Heart right ventricle (tissue), 16 donors: ENCODE results near the gene KANSL3. TPM values are rescaled to one million over a fixed set of nuclear protein-coding genes. Genes with fewer than 3 reads are reported as not detected.
A peak's percentile ranks its signal among the peaks of the same experiment; 100 is the strongest.

Experiments
- ATAC-seq, 8 donors: fragments of 200-7000 bp; cut with Tn5 transposase; one replicate each; pipeline ENCODE4 v1.9.1; 2020; ENCODE audit warnings: mild to moderate bottlenecking in 8 of 8, moderate library complexity in 8 of 8, moderate number of reproducible peaks in 1 of 8
- DNase-seq, 2 donors: peaks; one replicate each; pipeline ENCODE4 v3.0.0-alpha.2; 2020
- H3K27ac ChIP-seq, 10 donors: fragments of 200-600 bp; sonication (generic) in 2 of 10; one replicate each; pipeline versions ENCODE4 v1.5.0 to v1.8.0; 2020 to 2022; ENCODE audit warnings: mild to moderate bottlenecking in 3 of 10
- H3K27me3 ChIP-seq, 7 donors: fragments of 200-600 bp; one replicate each; pipeline ENCODE4 v1.8.0; 2021 to 2022; ENCODE audit warnings: mild to moderate bottlenecking in 2 of 7
- H3K36me3 ChIP-seq, 9 donors: fragments of 200-600 bp; sonication (generic) in 1 of 9; one replicate each; pipeline versions ENCODE4 v1.5.0 to v1.8.0; 2020 to 2022; ENCODE audit warnings: mild to moderate bottlenecking in 2 of 9
- H3K4me1 ChIP-seq, 9 donors: fragments of 200-600 bp; sonication (generic) in 1 of 9; one replicate each; pipeline versions ENCODE4 v1.5.0 to v1.8.0; 2020 to 2022; ENCODE audit warnings: mild to moderate bottlenecking in 4 of 9
- H3K4me3 ChIP-seq, 10 donors: fragments of 200-600 bp; sonication (generic) in 2 of 10; one replicate each; pipeline versions ENCODE4 v1.5.0 to v1.8.0; 2020 to 2022; ENCODE audit warnings: mild to moderate bottlenecking in 7 of 10, moderate library complexity in 2 of 10
- H3K9me3 ChIP-seq, 11 donors: fragments of 200-600 bp in 10 of 11; sonication (generic) in 2 of 11; one replicate each; pipeline versions ENCODE4 v1.5.0 to v1.8.0; 2013 to 2022; ENCODE audit warnings: mild to moderate bottlenecking in 2 of 11, control low read depth in 1 of 11, moderate library complexity in 1 of 11
- WGBS, 2 donors: extraction: QIAGEN DNeasy Blood & Tissue Kit; methylation state at CpG; one replicate each; pipeline ENCODE4 v1.1.7; 2013; ENCODE audit warnings: inconsistent platforms in 1 of 2; 5-methylcytosine and 5-hydroxymethylcytosine counted together
- intact Hi-C, 10 donors: fragments of 100-400 bp; cut with DNase I; formaldehyde crosslinking; loops; one replicate each; pipeline versions ENCODE4 v1.11.1 to v1.14.2; 2022
- long read RNA-seq, 3 donors: library from polyadenylated mRNA; unstranded; transcript quantifications; one replicate each; pipeline ENCODE4 v2.0.0, GENCODE V29; 2020 to 2021
- polyA plus RNA-seq, 2 donors: library from polyadenylated mRNA; stranded (reverse); fragments of 200-250 nt; gene quantifications; one replicate each; pipeline ENCODE4 v1.2.3, GENCODE V29; 2013
- total RNA-seq, 10 donors: library from RNA; stranded (reverse); fragmentation: NEBNext Ultra II Directional in 3 of 10; extraction: Animal tissue kit (Norgen Biotek cat#: 25700) in 3 of 10; gene quantifications; one replicate each; pipeline versions ENCODE4 v1.2.1 to v1.2.4, GENCODE V29; 2021 to 2023
- TF ChIP-seq, protein P1 (sequence below), 9 donors: fragments of 200-600 bp; sonication (generic) in 2 of 9; IDR thresholded peaks; one replicate each; pipeline versions ENCODE4 v1.5.0 to v1.8.0; 2021 to 2022; ENCODE audit warnings: antibody characterized with exemption in 9 of 9, mild to moderate bottlenecking in 5 of 9, moderate library complexity in 1 of 9
- donor health status: Arrhythmogenic right ventricular cardiomyopathy.
- donor health status: ischemic (EF 13 %, LVEDD 7.1; RV severe dilation, severe dysfunction).
- donor health status: healthy with polysubstance abuse.
- donor health status: DM: no; HTN: yes; CAD: no.
- donor health status: DM: no; HTN: no; CAD: no.
- donor health status: ischemic (EF 25% LVEDD 6.9; RV normal size, moderate dysfunction).
- donor health status: ischemic (EF 25% LVEDD 5.7; RV mildly dilated, moderate dysfunction).
- donor health status: healthy.
- donor health status: DM: yes; HTN: yes; CAD: no.
- donor health status: Ischemic cardiomyopathy.
- donor health status: ischemic (EF 35%, LVEDD 5.7; RV mildly dilated, moderate dysfunction).
- donor health status: nonischemic (EF 11% LVEDD 7.7; RV severe dilation, severe dysfunction).
- donor health status: DM: yes; HTN: yes; CAD: no.
- donor health status: PGD.
- donor health status: ischemic (EF 29% LVEDD 5.4; RV normal size, mild dysfunction).
- donor health status: nonischemic (EF 23%, LVEDD 6.1; RV moderate dilation, normal function).

Gene KANSL3
- total RNA-seq: 10 to 100 TPM; 25.4 to 38.1 (median 31.7) TPM
- polyA plus RNA-seq: 10 to 100 TPM; 12.5 to 21.8 TPM
- long read RNA-seq, donor 1, partial matches to known transcripts: 7 of 15 reads
- long read RNA-seq, donor 1, other reads (novel, unspliced or antisense): 8 of 15 reads
- long read RNA-seq, donor 2, full-length matches to known transcripts: 1 of 14 reads
- long read RNA-seq, donor 2, partial matches to known transcripts: 7 of 14 reads
- long read RNA-seq, donor 2, other reads (novel, unspliced or antisense): 6 of 14 reads
- long read RNA-seq, donor 3, full-length matches to known transcripts: 2 of 38 reads
- long read RNA-seq, donor 3, partial matches to known transcripts: 17 of 38 reads
- long read RNA-seq, donor 3, other reads (novel, unspliced or antisense): 19 of 38 reads

DNA sequence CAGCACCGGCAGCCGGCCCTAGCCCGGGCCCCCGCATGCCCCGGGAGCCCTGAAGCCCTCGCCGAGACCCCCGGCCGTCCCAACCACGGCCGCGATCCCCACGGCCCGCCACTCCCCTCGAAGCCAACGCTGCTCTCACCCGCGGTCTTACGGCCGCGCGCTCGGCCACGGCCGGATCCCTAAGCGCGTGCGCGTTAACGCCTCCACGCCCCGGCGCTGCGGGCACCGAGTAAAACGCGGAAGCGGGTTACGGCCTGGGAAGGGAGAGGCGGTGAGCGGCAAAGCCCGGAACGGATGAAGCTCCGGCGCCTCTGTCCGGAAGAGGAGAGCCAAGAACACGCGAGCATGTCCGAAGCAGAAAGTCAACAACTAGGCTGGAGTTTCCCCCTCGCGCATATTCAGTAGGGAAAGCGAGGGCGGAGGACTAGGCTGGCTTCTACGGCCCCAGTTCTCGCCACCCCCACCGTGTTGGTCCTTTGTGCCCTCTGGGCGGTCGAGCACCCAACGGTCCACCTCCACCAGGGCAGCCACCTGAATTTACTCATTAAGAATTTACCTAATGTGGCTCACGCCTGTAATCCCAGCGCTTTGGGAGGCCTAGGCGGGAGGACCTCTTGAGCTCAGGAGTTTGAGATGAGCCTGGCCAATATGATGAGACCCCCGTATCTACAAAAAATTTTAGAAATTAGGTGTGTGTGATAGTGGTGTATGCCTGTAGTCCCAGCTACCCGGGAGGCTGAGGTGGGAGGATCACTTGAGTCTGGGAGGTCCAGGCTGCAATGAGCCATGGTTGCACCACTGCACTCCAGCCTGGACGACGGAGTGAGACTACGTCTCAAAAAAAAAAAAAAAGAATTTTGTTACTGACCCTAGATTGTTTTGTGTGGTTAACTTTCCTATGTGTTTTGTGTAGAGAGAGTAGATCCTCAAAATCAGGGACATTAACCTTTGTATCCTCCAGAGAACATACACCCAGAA is at the start of gene KANSL3:
Gene KANSL3, minus strand, starts transcription at position 169 of the 978 bp plus-strand sequence. CDS start 1,177 bp downstream, outside the sequence.
- 8 to 9% methylated on average over 53 to 67 of the region's 67 CpGs for WGBS, 2 donors
- peaks cover 0 to 52% (median 36%) of the 10 kb centered on the region in 9 donors for H3K4me1 ChIP-seq
- H3K9me3 ChIP-seq: no peaks in the 10 kb centered on the region
- intact Hi-C loops: loop anchor here in 5 of 10 donors (1.0 to 10.0 kb wide), 10 partner anchors 99 to 326 kb away; partner anchors contain the start of genes CNNM4 (in 5 of the 5), ARID5A (in 2 of the 5), LMAN2L (in 2 of the 5) and ANKRD39 (in 1 of the 5)
- peak; percentile 89 to 91 for DNase-seq
- peak; percentile 84 to 92 (median 90) for ATAC-seq
- H3K27ac ChIP-seq: peak within 1 kb of the TSS; percentile 88 to 98 (median 94)
- H3K27me3 ChIP-seq: no peaks in the 10 kb centered on the region
- H3K36me3 ChIP-seq: peaks cover 0 to 28% (median 11%) of the 10 kb centered on the region in 9 donors
- H3K4me3 ChIP-seq: peak within 1 kb of the TSS; percentile 60 to 90 (median 74)
- TF ChIP-seq, protein P1, sequence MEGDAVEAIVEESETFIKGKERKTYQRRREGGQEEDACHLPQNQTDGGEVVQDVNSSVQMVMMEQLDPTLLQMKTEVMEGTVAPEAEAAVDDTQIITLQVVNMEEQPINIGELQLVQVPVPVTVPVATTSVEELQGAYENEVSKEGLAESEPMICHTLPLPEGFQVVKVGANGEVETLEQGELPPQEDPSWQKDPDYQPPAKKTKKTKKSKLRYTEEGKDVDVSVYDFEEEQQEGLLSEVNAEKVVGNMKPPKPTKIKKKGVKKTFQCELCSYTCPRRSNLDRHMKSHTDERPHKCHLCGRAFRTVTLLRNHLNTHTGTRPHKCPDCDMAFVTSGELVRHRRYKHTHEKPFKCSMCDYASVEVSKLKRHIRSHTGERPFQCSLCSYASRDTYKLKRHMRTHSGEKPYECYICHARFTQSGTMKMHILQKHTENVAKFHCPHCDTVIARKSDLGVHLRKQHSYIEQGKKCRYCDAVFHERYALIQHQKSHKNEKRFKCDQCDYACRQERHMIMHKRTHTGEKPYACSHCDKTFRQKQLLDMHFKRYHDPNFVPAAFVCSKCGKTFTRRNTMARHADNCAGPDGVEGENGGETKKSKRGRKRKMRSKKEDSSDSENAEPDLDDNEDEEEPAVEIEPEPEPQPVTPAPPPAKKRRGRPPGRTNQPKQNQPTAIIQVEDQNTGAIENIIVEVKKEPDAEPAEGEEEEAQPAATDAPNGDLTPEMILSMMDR (IDR thresholded peaks at IDR 0.05): no peak

DNA sequence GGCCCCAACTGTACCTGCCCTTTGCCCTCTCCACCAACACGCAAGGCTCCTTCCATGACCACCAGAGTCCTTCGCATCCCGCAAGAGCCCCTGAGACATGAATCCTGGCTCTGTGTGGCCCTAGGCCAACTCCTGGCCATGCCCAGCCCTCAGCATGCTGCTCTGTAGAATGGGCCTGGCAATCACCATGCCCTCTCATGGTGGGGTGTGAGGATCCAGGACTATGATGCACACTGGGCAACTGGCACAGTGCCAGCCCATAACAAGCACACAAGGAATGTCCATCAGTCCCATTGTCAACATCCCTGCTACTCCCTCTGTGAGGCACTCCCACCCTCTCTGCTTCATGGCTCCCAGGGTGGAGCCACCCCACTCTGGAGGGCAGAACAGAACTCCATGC is 49.2 kb upstream of the KANSL3 start:
- 97 to 100% methylated on average over 3 of the region's 3 CpGs for WGBS, 2 donors
- TF ChIP-seq, protein P1 (IDR thresholded peaks at IDR 0.05): no peak

DNA sequence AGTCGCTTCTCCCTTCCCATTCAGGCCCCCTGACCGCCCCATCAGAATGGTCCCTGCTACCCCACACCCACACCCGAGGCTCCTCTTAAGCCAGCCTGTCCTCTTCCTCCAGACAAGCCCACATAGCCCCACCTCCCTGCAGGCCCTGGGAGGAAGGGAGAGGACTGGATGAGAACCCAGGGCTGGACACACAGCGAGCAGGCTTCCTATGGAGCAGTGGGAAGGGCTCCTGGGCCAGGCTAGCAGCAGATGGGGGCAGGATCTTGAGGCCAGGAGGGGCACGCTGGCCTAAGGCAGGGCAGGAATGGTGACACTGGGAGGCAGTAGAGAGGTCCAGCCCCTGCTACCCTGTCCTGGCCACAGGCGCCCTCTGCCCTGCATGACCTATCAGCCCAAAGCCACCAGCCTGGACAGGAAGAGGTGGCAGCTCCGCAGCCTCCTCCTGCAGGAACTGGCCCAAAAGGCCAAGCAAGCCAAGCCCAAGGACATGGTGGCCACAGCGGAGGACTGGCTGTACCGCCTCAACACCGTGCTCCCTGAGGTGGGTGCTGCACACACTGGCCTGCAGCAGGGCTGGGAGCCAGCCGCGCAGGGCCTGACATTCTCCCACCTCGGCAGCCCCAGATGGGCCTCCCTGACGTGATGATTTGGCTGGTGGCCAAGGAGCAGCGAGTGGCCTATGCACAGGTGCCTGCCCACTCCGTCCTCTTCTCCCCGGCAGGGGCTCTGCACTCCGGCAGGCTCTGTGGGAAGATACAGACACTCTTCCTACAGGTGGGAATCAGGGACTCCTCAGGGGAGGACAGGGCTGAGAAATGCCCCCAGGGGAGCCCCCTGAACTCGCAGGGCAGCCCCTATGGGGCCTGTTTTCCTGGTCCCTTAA is 47.7 kb upstream of the KANSL3 start:
- no peaks in the 10 kb centered on the region for H3K9me3 ChIP-seq
- peaks cover 0 to 7% (median 0%) of the 10 kb centered on the region in 7 donors for H3K27me3 ChIP-seq
- 38 to 40% methylated on average over 19 of the region's 19 CpGs for WGBS, 2 donors
- H3K4me3 ChIP-seq: peak overlapping the region in 1 of 10 donors; percentile 20
- DNase-seq (peak in 1 of 2 donors; percentile 35), ATAC-seq (peak; percentile 46 to 73 (median 58))
- no peak overlapping the region for H3K27ac ChIP-seq
- H3K4me1 ChIP-seq: peaks cover 0 to 15% (median 10%) of the 10 kb centered on the region in 9 donors
- TF ChIP-seq, protein P1 (IDR thresholded peaks at IDR 0.05): no peak
- no peaks in the 10 kb centered on the region for H3K36me3 ChIP-seq
- intact Hi-C loops: no loop called here

More for the DNA sequence above, 49.2 kb upstream of the KANSL3 start:
- no peak for DNase-seq
- H3K9me3 ChIP-seq: no peaks in the 10 kb centered on the region
- no peak overlapping the region for H3K27ac ChIP-seq
- peaks cover 0 to 15% (median 10%) of the 10 kb centered on the region in 9 donors for H3K4me1 ChIP-seq
- no peak for ATAC-seq
- H3K27me3 ChIP-seq: peaks cover 0 to 7% (median 0%) of the 10 kb centered on the region in 7 donors
- H3K4me3 ChIP-seq: no peak overlapping the region
- H3K36me3 ChIP-seq: no peaks in the 10 kb centered on the region
- intact Hi-C loops: no loop called here
